ENCODE measurements around the gene BPI.

DNA sequence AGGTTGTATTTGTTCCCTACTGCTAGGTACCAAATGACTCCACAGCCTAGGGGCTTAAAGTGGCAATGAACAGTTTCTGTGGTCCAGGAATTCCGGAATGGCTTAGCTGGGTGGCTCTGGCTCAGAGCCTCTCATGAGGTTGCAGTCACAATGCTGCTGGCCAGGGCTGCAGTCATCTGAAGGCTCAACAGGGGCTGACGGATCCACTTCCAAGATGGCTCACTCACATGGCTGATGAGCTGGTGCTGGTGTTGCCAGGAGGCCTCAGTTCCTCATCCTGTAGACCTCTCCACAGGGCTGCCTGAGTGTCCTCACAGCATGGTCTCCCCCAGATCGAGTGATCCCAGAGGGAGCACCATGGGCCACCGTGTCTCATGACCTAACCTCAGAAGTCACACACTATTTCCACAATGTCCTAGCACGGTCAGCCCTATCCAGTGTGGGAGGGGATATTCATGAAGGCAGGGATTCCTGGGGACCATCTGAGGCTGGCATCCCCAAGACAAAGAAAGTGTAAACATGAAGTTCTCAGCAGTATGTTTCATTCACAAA lies 19.0 kb upstream of the BPI start:
- TF ChIP-seq, protein P1, sequence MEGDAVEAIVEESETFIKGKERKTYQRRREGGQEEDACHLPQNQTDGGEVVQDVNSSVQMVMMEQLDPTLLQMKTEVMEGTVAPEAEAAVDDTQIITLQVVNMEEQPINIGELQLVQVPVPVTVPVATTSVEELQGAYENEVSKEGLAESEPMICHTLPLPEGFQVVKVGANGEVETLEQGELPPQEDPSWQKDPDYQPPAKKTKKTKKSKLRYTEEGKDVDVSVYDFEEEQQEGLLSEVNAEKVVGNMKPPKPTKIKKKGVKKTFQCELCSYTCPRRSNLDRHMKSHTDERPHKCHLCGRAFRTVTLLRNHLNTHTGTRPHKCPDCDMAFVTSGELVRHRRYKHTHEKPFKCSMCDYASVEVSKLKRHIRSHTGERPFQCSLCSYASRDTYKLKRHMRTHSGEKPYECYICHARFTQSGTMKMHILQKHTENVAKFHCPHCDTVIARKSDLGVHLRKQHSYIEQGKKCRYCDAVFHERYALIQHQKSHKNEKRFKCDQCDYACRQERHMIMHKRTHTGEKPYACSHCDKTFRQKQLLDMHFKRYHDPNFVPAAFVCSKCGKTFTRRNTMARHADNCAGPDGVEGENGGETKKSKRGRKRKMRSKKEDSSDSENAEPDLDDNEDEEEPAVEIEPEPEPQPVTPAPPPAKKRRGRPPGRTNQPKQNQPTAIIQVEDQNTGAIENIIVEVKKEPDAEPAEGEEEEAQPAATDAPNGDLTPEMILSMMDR (IDR thresholded peaks at IDR 0.05) = no peak
- no peak for TF ChIP-seq POLR2A (IDR thresholded peaks at IDR 0.05)
